Activated naive CD4-positive, alpha-beta T cell treated with anti-CD3 and anti-CD28 coated beads for 36 hours (primary cell): ENCODE data around the gene MERTK. TPM values are rescaled to one million over a fixed set of nuclear protein-coding genes. Genes with fewer than 3 reads are reported as not detected.

ENCODE experiments used
- CTCF ChIA-PET: fragments of 350-600 bp; sonication (Branson Sonifier 250); formaldehyde crosslinking; loops from one replicate; lab custom pipeline; 2021; ENCODE audit warnings: antibody characterized with exemption; lab: Charles Lee
- DNase-seq: peaks from one replicate; pipeline ENCODE4 v3.0.0-alpha.2; 2020
- H3K27ac Mint-ChIP-seq: one replicate; pipeline ENCODE4 v1.8.0; 2021; ENCODE audit warnings: mild to moderate bottlenecking, mixed read lengths
- H3K27me3 Mint-ChIP-seq: one replicate; pipeline ENCODE4 v1.8.0; 2021; ENCODE audit warnings: low read depth, mixed read lengths
- H3K36me3 Mint-ChIP-seq: one replicate; pipeline ENCODE4 v1.8.0; 2021; ENCODE audit warnings: low read depth, mixed read lengths
- H3K4me1 Mint-ChIP-seq: one replicate; pipeline ENCODE4 v1.8.0; 2021; ENCODE audit warnings: low read depth, mixed read lengths
- H3K4me3 Mint-ChIP-seq: one replicate; pipeline ENCODE4 v1.8.0; 2021; ENCODE audit warnings: mild to moderate bottlenecking, moderate library complexity, mixed read lengths
- H3K9me3 Mint-ChIP-seq: one replicate; pipeline ENCODE4 v1.8.0; 2021; ENCODE audit warnings: mixed read lengths
- intact Hi-C: fragments of 100-400 bp; cut with micrococcal nuclease; formaldehyde crosslinking; loops from one replicate; pipeline ENCODE4 v1.15.1; 2023
- total RNA-seq, 2 experiments: library from RNA; stranded (reverse); gene quantifications; one replicate each; pipeline ENCODE4 v1.2.3, GENCODE V29; 2021

The MERTK gene
- total RNA-seq, 2 experiments from 2014 or later = 0.57 to 0.88 TPM

DNA sequence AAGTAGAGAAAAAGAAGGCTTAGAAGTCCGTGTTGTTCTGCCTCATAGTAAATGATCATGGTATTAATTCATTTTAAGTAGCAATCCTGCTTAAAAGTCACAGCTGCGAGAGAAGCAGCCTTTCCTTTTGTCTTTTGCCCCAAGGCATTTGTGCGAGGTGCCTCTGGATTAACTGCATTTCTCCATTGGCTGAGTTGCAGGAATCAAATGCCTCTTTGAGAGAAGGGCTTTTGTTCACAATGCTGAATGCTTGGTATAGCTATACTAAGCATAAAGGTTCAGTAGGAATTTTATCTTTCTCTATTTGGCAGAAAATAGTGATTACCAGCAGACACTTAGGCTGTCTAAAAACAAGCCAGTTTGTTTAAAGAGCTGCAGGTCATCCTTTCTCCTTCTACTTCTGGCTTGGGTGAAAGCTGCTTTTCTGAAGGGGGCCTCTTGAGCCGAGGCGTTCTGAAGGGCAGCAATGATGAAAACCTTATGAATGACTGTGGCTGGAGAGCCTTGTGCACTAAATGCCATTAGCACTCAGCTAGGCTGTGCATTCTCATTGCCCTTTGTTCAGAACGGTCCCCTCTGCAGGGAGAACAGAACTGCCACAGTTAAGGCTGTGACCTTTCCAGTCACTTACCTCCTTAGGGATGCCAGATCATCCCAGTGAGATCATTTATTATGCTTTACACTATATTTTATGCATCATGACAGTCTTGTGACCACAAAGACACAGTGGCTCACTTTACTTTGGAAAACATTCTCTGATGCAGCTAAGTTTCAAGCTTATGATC is 87.9 kb downstream of the MERTK start:
- H3K36me3 Mint-ChIP-seq = no peaks in the 10 kb centered on the region
- no peak for DNase-seq
- peaks cover 13% of the 10 kb centered on the region for H3K4me1 Mint-ChIP-seq
- intact Hi-C loops = no loop called here
- no peak overlapping the region for H3K27ac Mint-ChIP-seq
- no peaks in the 10 kb centered on the region for H3K9me3 Mint-ChIP-seq
- H3K4me3 Mint-ChIP-seq = no peak overlapping the region
- CTCF ChIA-PET = interaction anchor here (0.5 to 1.1 kb wide), 3 partner anchors 62 to 99 kb away, joined by 3 to 4 read pairs (median 3); no protein-coding TSS in a partner anchor
- no peaks in the 10 kb centered on the region for H3K27me3 Mint-ChIP-seq

DNA sequence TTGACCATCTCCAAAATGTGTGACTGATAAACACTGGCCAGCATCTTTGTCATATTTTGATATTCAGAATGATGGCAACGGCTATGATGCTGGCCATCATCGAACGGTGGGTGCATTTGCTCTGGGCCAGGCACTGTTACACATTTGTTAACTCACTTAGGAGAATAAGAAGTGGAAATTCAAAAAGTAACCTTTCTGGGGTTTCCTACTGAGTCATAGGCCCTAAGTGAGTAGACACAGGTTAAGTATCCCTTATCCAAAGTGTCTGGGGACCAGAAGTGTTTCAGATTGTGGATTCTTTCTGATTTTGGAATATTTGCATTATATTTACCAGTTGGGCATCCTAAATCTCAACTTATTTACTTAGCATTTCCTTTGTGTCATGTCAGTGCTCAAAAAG is 92.0 kb downstream of the MERTK start:
- H3K9me3 Mint-ChIP-seq = no peaks in the 10 kb centered on the region
- H3K4me1 Mint-ChIP-seq = no peaks in the 10 kb centered on the region

DNA sequence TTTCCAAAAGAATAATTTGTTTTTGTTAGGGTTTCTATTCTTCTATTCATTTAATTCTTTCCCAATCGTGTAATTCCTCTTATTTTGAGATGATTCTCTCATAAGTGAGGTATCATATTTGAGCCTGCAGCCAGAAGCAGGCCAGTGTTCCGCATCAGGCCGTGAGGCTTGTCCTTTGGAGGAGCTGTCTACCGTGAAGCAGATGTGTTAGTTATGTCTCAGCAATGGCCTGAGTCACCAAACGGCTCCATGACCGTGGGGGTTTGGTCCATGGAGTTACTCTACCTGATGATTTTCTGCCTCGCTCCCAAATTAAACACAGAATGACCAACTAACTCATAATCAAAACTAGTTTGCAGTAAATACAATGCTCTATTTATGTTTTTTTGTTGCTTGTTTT is 92.4 kb downstream of the MERTK start:
- no peaks in the 10 kb centered on the region for H3K36me3 Mint-ChIP-seq
- CTCF ChIA-PET = no interaction called here
- H3K27me3 Mint-ChIP-seq = no peaks in the 10 kb centered on the region
- no peaks in the 10 kb centered on the region for H3K4me1 Mint-ChIP-seq
- H3K9me3 Mint-ChIP-seq = no peaks in the 10 kb centered on the region
- DNase-seq = no peak
- H3K27ac Mint-ChIP-seq = no peak overlapping the region
- H3K4me3 Mint-ChIP-seq = no peak overlapping the region
- intact Hi-C loops = no loop called here

More for the DNA sequence above, 92.0 kb downstream of the MERTK start:
- H3K27me3 Mint-ChIP-seq = no peaks in the 10 kb centered on the region
- DNase-seq = no peak
- intact Hi-C loops = no loop called here
- no peak overlapping the region for H3K4me3 Mint-ChIP-seq
- CTCF ChIA-PET = no interaction called here
- no peaks in the 10 kb centered on the region for H3K36me3 Mint-ChIP-seq
- H3K27ac Mint-ChIP-seq = no peak overlapping the region

DNA sequence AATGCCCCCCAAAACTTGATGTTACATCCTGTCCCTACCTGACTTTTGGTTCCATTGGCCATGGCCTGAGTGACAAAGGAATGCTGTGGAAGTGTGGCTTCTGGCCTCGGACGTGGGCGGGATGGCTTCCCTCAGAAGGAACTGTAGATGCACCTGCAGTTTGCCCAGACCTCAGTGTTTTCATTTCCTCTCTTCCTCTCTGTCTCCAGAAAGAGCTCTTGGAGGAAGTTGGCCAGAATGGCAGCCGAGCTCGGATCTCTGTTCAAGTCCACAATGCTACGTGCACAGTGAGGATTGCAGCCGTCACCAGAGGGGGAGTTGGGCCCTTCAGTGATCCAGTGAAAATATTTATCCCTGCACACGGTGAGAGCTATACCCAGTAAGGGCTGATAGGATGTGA is 95.6 kb downstream of the MERTK start:
- intact Hi-C loops = no loop called here
- Mint-ChIP-seq H3K4me3 (no peak overlapping the region), H3K4me1 (no peaks in the 10 kb centered on the region), H3K36me3 (no peaks in the 10 kb centered on the region), H3K27me3 (no peaks in the 10 kb centered on the region), H3K9me3 (no peaks in the 10 kb centered on the region), H3K27ac (no peak overlapping the region)
- CTCF ChIA-PET = interaction anchor here (0.7 kb wide), 2 partner anchors 46 to 330 kb away, joined by 3 read pairs; no protein-coding TSS in a partner anchor
- DNase-seq = no peak

GRCh38 chr2:111995148-111995547 is 96.7 kb downstream of the MERTK start:
- intact Hi-C loops = no loop called here

GRCh38 chr2:111999809-112000208 is 101.4 kb downstream of the MERTK start:
- Mint-ChIP-seq H3K27ac (no peak overlapping the region), H3K4me1 (peaks cover 9% of the 10 kb centered on the region), H3K9me3 (no peaks in the 10 kb centered on the region), H3K36me3 (no peaks in the 10 kb centered on the region), H3K4me3 (no peak overlapping the region), H3K27me3 (no peaks in the 10 kb centered on the region)
- CTCF ChIA-PET = no interaction called here
- intact Hi-C loops = no loop called here
- no peak for DNase-seq

More at GRCh38 chr2:111995148-111995547, 96.7 kb downstream of the MERTK start:
- Mint-ChIP-seq H3K27ac (no peak overlapping the region), H3K36me3 (no peaks in the 10 kb centered on the region), H3K9me3 (no peaks in the 10 kb centered on the region), H3K27me3 (no peaks in the 10 kb centered on the region), H3K4me1 (no peaks in the 10 kb centered on the region), H3K4me3 (no peak overlapping the region)
- no peak for DNase-seq
- CTCF ChIA-PET = no interaction called here

DNA sequence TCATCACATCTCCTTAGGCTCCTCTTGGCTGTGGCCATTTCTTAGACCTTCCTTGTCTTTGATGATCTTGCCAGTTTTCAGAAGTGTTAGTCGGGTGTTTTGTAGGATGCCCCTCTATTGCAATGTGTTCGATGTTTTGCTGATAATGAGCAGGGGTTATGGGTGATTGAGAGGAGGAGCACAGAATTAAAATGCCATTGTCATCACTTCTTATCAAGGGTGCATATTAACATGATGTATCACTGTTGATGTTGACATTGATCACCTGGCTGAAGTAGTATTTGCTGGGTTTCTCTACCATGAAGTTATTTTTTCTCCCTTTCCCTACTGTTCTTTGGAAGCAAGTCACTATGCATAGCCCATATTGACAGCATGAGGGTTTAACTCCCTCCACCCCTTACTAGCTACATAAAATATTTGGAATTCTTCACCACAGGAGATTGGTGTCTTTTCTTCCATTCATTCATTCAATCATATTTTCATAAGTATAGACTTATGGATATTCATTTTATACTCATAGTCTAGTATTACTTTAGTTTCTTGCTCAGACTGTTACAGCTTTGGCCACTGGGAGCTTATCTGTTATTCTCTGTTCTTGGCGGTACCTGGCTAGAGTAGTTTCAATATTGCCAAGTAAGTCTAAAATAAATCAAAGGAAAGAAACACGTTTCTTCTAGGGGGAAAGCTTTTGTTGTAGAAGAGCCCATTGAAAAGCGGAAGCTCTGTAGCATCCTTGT is 102.2 kb downstream of the MERTK start:
- Mint-ChIP-seq H3K9me3 (no peaks in the 10 kb centered on the region), H3K27me3 (no peaks in the 10 kb centered on the region), H3K27ac (no peak overlapping the region), H3K4me1 (peaks cover 9% of the 10 kb centered on the region), H3K4me3 (no peak overlapping the region), H3K36me3 (no peaks in the 10 kb centered on the region)
- CTCF ChIA-PET = no interaction called here
- no peak for DNase-seq
- intact Hi-C loops = no loop called here

- intact Hi-C loops = no loop called here
Observed at GRCh38 chr2:112001136-112001715, 102.8 kb downstream of the MERTK start.

GRCh38 chr2:112001942-112002341 is 103.5 kb downstream of the MERTK start:
- DNase-seq = no peak
- intact Hi-C loops = no loop called here
- Mint-ChIP-seq H3K27ac (no peak overlapping the region), H3K4me3 (no peak overlapping the region), H3K9me3 (no peaks in the 10 kb centered on the region), H3K27me3 (no peaks in the 10 kb centered on the region), H3K4me1 (peaks cover 9% of the 10 kb centered on the region), H3K36me3 (no peaks in the 10 kb centered on the region)
- CTCF ChIA-PET = interaction anchor here (0.7 kb wide), 1 partner anchor 45 kb away, joined by 3 read pairs; no protein-coding TSS in a partner anchor

More at GRCh38 chr2:112001136-112001715, 102.8 kb downstream of the MERTK start:
- DNase-seq = no peak
- Mint-ChIP-seq H3K27ac (no peak overlapping the region), H3K4me1 (peaks cover 9% of the 10 kb centered on the region), H3K4me3 (no peak overlapping the region), H3K36me3 (no peaks in the 10 kb centered on the region), H3K27me3 (no peaks in the 10 kb centered on the region), H3K9me3 (no peaks in the 10 kb centered on the region)
- CTCF ChIA-PET = interaction anchor here (0.7 kb wide), 1 partner anchor 44 kb away, joined by 3 read pairs; no protein-coding TSS in a partner anchor

- no peak overlapping the region for H3K4me3 Mint-ChIP-seq
- no peaks in the 10 kb centered on the region for H3K36me3 Mint-ChIP-seq
- no peaks in the 10 kb centered on the region for H3K27me3 Mint-ChIP-seq
- no peaks in the 10 kb centered on the region for H3K9me3 Mint-ChIP-seq
- H3K27ac Mint-ChIP-seq = no peak overlapping the region
- peaks cover 9% of the 10 kb centered on the region for H3K4me1 Mint-ChIP-seq
- CTCF ChIA-PET = no interaction called here
- DNase-seq = no peak
- intact Hi-C loops = no loop called here
Observed at GRCh38 chr2:112003576-112004252, 105.3 kb downstream of the MERTK start.

DNA sequence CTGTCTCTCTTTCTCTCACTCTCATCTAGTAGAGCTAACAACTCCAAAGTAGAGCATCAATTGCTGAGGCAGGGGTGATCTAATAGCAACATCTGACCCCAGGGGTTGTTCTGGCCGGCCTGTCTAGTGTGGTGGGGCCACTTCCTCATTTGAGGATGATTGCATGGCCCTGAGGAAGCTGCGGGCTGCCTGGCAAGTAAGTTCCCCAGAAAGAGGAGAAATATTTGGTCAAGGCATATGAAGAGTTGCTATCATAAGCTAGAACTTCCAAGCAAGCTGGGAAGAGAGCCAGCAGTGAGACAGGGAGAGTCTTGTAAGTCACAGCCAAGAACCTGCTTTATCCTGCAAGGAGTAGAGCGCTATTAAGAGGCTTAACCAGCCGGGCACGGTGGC is 105.8 kb downstream of the MERTK start:
- Mint-ChIP-seq H3K9me3 (no peaks in the 10 kb centered on the region), H3K27ac (no peak overlapping the region), H3K27me3 (no peaks in the 10 kb centered on the region), H3K36me3 (no peaks in the 10 kb centered on the region), H3K4me1 (peaks cover 9% of the 10 kb centered on the region), H3K4me3 (no peak overlapping the region)
- no peak for DNase-seq
- CTCF ChIA-PET = no interaction called here
- intact Hi-C loops = no loop called here
